Measurements from ENCODE around the gene RNU1-1.
A peak's percentile ranks its signal among the peaks of the same experiment; 100 is the strongest.
"Not testable (repeated sequence)": the region's sequence is repeated elsewhere in the genome, so short reads cannot be mapped to it uniquely, and the experiment has no call there.

DNA sequence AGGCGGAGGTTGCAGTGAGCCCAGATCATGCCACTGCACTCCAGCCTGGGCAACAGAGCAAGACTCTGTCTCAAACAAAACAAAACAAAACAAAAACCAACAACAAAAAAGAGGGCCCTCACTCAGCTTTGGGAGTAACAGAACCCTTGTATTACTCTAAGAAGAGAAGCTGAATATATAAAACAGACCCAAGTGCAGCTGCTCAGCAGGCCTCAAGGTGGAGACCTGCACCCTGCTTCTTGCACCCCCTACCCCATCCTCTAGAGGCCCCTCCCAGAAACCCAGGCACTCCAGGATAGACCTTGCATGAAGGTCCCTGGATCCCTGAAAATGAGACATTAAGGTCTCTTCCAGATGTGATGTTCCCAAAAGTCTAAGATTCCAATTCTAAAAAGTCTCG lies 39.2 kb downstream of the RNU1-1 start:
- TF ChIP-seq POLR2AphosphoS5 (IDR thresholded peaks at IDR 0.05; ENCODE audit: low read depth, low read length); BACH1 (IDR thresholded peaks at IDR 0.05; ENCODE audit: low read length); BRCA1 (IDR thresholded peaks at IDR 0.05; ENCODE audit: low read depth, low read length); POLR2A (IDR thresholded peaks at IDR 0.05; ENCODE audit: control extremely low read depth in 1 of 2, low read depth in 2 of 2, low read length in 2 of 2); TEAD4 (IDR thresholded peaks at IDR 0.05; ENCODE audit: low read depth, low read length); EGR1 (IDR thresholded peaks at IDR 0.05; ENCODE audit: borderline replicate concordance, low read depth, low read length); NRF1 (IDR thresholded peaks at IDR 0.05; ENCODE audit: low read depth, low read length); RFX5 (IDR thresholded peaks at IDR 0.05; ENCODE audit: borderline replicate concordance, low read depth, low read length); SRF (IDR thresholded peaks at IDR 0.05; ENCODE audit: low read depth, low read length); JUND (IDR thresholded peaks at IDR 0.05; ENCODE audit: low read length); YY1 (IDR thresholded peaks at IDR 0.05; ENCODE audit: low read depth, low read length): not testable (repeated sequence)
- peak; percentile 61 to 74 for TF ChIP-seq RAD21 (IDR thresholded peaks at IDR 0.05 in 1 of 2, conservative IDR thresholded peaks at IDR 0.05 in 1 of 2; ENCODE audit: low read depth in 2 of 2, low read length in 2 of 2)
- TF ChIP-seq, protein P1, sequence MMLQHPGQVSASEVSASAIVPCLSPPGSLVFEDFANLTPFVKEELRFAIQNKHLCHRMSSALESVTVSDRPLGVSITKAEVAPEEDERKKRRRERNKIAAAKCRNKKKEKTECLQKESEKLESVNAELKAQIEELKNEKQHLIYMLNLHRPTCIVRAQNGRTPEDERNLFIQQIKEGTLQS (IDR thresholded peaks at IDR 0.05; ENCODE audit: insufficient read depth, low read depth, low read length): not testable (repeated sequence)
- TF ChIP-seq CTCF (IDR thresholded peaks at IDR 0.05; ENCODE audit: control extremely low read depth in 1 of 3, insufficient read depth in 1 of 3, low read depth in 1 of 3, low read length in 3 of 3): peak; percentile 52 to 89 (median 61)

All from H1 (cell line).